Caco-2 (cell line): ENCODE results near the gene GMIP. TPM values are rescaled to one million over a fixed set of nuclear protein-coding genes. Genes with fewer than 3 reads are reported as not detected.

ENCODE experiments used
- BruUV-seq: library from RNA; stranded (reverse); fragments of 400-500 nt; replicated peaks from 2 replicates; lab custom pipeline; 2021; lab: Mats Ljungman, UMichigan
- CTCF ChIA-PET: fragments of 300-600 bp; sonication (Branson Sonifier 250); formaldehyde crosslinking; loops from one replicate; lab custom pipeline; 2022; ENCODE audit warnings: antibody characterized with exemption; lab: Charles Lee
- POLR2A ChIA-PET: fragments of 300-600 bp; sonication (Branson Sonifier 250); formaldehyde crosslinking; loops from one replicate; lab custom pipeline; 2022; ENCODE audit warnings: antibody characterized with exemption; lab: Charles Lee
- DNase-seq, 2 experiments: peaks; one replicate each; pipeline versions ENCODE4 v3.0.0 to v3.0.0-alpha.2; 2020 to 2022
- H3K27me3 ChIP-seq: replicated peaks from 2 replicates; pipeline ENCODE4 v1.6.0; 2011; ENCODE audit warnings: low read length; ENCODE audit not compliant: control insufficient read depth, insufficient read depth
- H3K36me3 ChIP-seq: 2 replicates; pipeline ENCODE4 v1.5.1; 2011; ENCODE audit warnings: low read length; ENCODE audit not compliant: control insufficient read depth, insufficient read depth
- H3K4me1 ChIP-seq: fragments of 250-450 bp; sonication (Bioruptor Pico); 2 replicates; pipeline ENCODE4 v1.5.1; 2020; ENCODE audit warnings: mild to moderate bottlenecking
- H3K4me3 ChIP-seq: 2 replicates; pipeline ENCODE4 v1.5.1; 2011; ENCODE audit warnings: low read depth, mild to moderate bottlenecking, control low read depth, low read length
- H3K9me3 ChIP-seq: fragments of 250-450 bp; sonication (Bioruptor Pico); 2 replicates; pipeline ENCODE4 v1.5.1; 2020; ENCODE audit warnings: mild to moderate bottlenecking, moderate library complexity
- H3K27ac Mint-ChIP-seq: one replicate; pipeline ENCODE4 v1.8.0; 2022; ENCODE audit warnings: mixed read lengths; ENCODE audit not compliant: unreplicated experiment
- H3K27me3 Mint-ChIP-seq: one replicate; pipeline ENCODE4 v1.8.0; 2022; ENCODE audit warnings: mixed read lengths; ENCODE audit not compliant: insufficient read depth, unreplicated experiment
- H3K36me3 Mint-ChIP-seq: one replicate; pipeline ENCODE4 v1.8.0; 2022; ENCODE audit warnings: mild to moderate bottlenecking, mixed read lengths; ENCODE audit not compliant: insufficient read depth, unreplicated experiment
- H3K4me1 Mint-ChIP-seq: one replicate; pipeline ENCODE4 v1.8.0; 2022; ENCODE audit warnings: low read depth, mixed read lengths; ENCODE audit not compliant: unreplicated experiment
- H3K4me3 Mint-ChIP-seq: one replicate; pipeline ENCODE4 v1.8.0; 2022; ENCODE audit warnings: mild to moderate bottlenecking, moderate library complexity, mixed read lengths; ENCODE audit not compliant: unreplicated experiment
- H3K9me3 Mint-ChIP-seq: one replicate; pipeline ENCODE4 v1.8.0; 2022; ENCODE audit warnings: mixed read lengths; ENCODE audit not compliant: unreplicated experiment
- intact Hi-C: fragments of 100-400 bp; cut with micrococcal nuclease; formaldehyde crosslinking; loops from one replicate; pipeline ENCODE4 v1.10.0; 2022; ENCODE audit not compliant: unreplicated experiment
- total RNA-seq: library from RNA; stranded (reverse); gene quantifications from 2 replicates; pipeline ENCODE4 v1.2.3, GENCODE V29; 2022
- TF ChIP-seq, protein P1 (sequence below), 2 experiments: fragments of 200-600 bp in 1 of 2; IDR thresholded peaks; 1 replicate in 1 of 2; 2 replicates in 1 of 2; pipeline versions ENCODE4 v1.5.1 to v1.8.0; 2011 to 2022; ENCODE audit warnings: antibody characterized with exemption in 1 of 2, control low read depth in 1 of 2, inconsistent platforms in 1 of 2, low read depth in 1 of 2, low read length in 1 of 2, mild to moderate bottlenecking in 1 of 2, moderate library complexity in 1 of 2; ENCODE audit not compliant: insufficient read depth in 1 of 2, severe bottlenecking in 1 of 2, unreplicated experiment in 1 of 2

Gene GMIP
- total RNA-seq, 1 experiment from 2014 or later = 8.6 TPM

DNA sequence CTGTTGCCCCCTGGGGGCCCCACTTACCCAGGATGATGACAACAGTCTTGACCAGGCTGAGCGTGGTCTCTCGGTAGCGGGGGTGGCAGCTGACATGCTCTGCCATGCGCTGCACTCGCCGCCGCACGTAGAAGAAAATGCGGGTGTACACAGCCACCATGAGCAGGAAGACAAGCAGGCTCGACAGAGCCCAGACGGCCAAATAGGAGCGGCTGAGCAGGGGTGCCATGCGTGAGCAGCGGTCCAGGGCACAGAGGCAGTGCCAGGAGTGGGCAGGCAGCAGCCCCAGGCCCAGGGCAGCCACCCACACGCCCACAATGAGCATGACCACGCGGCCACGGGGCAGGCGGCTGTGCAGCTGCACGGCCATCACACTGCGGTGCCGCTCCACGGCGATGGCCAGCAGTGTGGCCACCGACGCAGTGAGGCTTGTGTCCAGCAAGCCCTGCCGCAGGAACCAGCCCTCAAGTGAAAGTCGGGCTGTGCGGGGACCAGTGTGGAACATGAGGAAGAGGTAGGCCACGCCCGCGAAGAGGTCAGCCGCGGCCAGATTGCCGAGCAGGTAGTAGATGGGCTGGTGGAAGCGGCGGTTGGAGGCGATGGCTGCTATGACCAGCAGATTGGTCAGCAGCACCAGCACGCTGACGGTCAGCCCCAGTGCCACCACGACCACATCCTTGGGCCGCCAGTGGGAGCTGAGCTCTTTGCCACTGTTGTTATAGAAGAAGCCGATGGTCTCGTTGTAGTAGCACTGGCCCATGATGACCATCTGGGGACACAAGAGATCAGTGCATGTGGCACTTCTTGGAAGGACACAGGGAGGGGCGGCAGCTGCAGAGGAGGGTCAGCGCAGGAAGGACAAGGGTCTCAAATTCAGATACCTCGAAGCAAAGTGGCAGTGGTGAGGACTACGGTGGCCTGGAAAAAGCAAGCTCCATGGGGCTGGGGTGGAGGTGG, 16.7 kb downstream of the GMIP start:
- peak overlapping the region; percentile 87 for H3K4me3 ChIP-seq
- intact Hi-C loops = loop anchor here (1.0 to 5.0 kb wide), 3 partner anchors 8 to 94 kb away; partner anchors contain the start of genes ATP13A1 and PBX4
- CTCF ChIA-PET = no interaction called here

DNA sequence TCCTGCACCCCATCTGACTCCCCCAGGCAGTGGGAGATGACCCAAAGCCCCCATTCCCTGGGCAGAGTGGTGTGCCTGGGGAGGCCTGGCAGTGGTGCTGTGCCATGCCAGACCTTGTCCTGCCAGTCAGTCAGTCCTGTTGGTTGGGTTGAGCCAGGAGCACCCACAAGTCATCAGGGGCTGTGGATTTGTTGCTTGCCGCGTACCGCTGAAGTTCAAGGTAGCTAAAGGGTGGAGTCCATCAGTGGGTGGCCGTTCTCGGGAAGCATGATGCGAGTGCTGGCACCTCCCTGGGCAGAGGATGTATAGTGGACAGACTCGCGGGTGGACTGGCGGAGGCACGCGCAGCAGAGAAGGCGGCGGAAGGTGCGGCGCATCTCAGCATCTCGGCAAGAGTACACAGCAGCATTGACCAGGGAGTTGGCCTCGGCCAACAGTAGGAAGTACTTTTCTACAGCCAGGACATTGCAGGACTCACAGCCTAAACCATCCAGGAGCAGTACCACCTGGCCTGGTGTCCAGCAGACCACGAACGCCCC, 19.4 kb downstream of the GMIP start:
- Mint-ChIP-seq H3K27ac (no peak overlapping the region), H3K4me3 (no peak overlapping the region), H3K27me3 (no peaks in the 10 kb centered on the region), H3K36me3 (peaks cover 41% of the 10 kb centered on the region), H3K9me3 (no peaks in the 10 kb centered on the region), H3K4me1 (peaks cover 19% of the 10 kb centered on the region)
- H3K4me3 ChIP-seq = no peak overlapping the region
- H3K9me3 ChIP-seq = no peaks in the 10 kb centered on the region
- no peaks in the 10 kb centered on the region for H3K36me3 ChIP-seq
- H3K4me1 ChIP-seq = no peaks in the 10 kb centered on the region
- TF ChIP-seq, protein P1, sequence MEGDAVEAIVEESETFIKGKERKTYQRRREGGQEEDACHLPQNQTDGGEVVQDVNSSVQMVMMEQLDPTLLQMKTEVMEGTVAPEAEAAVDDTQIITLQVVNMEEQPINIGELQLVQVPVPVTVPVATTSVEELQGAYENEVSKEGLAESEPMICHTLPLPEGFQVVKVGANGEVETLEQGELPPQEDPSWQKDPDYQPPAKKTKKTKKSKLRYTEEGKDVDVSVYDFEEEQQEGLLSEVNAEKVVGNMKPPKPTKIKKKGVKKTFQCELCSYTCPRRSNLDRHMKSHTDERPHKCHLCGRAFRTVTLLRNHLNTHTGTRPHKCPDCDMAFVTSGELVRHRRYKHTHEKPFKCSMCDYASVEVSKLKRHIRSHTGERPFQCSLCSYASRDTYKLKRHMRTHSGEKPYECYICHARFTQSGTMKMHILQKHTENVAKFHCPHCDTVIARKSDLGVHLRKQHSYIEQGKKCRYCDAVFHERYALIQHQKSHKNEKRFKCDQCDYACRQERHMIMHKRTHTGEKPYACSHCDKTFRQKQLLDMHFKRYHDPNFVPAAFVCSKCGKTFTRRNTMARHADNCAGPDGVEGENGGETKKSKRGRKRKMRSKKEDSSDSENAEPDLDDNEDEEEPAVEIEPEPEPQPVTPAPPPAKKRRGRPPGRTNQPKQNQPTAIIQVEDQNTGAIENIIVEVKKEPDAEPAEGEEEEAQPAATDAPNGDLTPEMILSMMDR (IDR thresholded peaks at IDR 0.05; ENCODE audit: insufficient read depth in 1 of 2, low read depth in 1 of 2, low read length in 1 of 2, severe bottlenecking in 1 of 2, unreplicated experiment in 1 of 2) = no peak
- CTCF ChIA-PET = interaction anchor here (0.6 kb wide), 1 partner anchor 14 kb away, joined by 3 read pairs; no protein-coding TSS in a partner anchor
- no peaks in the 10 kb centered on the region for H3K27me3 ChIP-seq
- intact Hi-C loops = no loop called here
- POLR2A ChIA-PET = interaction anchor here (0.6 kb wide), 1 partner anchor 38 kb away, joined by 3 read pairs; no protein-coding TSS in a partner anchor
- no TSS peak for BruUV-seq
- DNase-seq = no peak

More for the DNA sequence above, 16.7 kb downstream of the GMIP start:
- Histone ChIP-seq H3K4me1 (no peaks in the 10 kb centered on the region), H3K36me3 (no peaks in the 10 kb centered on the region; the same call in 1 of the 2 replicates), H3K27me3 (no peaks in the 10 kb centered on the region), H3K9me3 (no peaks in the 10 kb centered on the region)
- TF ChIP-seq, protein P1 (IDR thresholded peaks at IDR 0.05; ENCODE audit: insufficient read depth in 1 of 2, low read depth in 1 of 2, low read length in 1 of 2, severe bottlenecking in 1 of 2, unreplicated experiment in 1 of 2) = no peak
- Mint-ChIP-seq H3K9me3 (no peaks in the 10 kb centered on the region), H3K27ac (peak overlapping the region; percentile 88), H3K27me3 (no peaks in the 10 kb centered on the region), H3K36me3 (peaks cover 39% of the 10 kb centered on the region), H3K4me1 (peaks cover 19% of the 10 kb centered on the region), H3K4me3 (peak overlapping the region; percentile 91)
- POLR2A ChIA-PET = no interaction called here
- no peak for DNase-seq
- BruUV-seq = no TSS peak

DNA sequence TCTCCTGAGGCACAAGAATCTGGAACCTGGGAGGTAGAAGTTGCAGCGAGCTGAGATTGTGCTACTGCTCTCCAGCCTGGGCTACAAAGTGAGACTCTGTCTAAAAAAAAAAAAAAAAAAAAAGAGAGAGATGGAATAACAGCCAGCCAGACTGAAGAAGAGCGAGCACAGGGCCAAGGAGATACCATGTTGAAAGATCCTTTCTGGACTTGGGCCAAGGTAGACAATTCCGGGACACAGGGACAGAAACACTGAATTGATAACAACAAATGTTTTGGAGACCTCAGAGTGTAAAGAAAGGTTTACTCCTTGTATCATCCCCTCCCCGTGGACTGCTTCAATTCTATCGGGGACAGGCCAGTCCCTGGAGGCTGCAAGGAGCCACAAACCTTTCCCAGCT, 20.1 kb downstream of the GMIP start:
- Mint-ChIP-seq H3K4me1 (peaks cover 19% of the 10 kb centered on the region), H3K9me3 (no peaks in the 10 kb centered on the region), H3K27me3 (no peaks in the 10 kb centered on the region), H3K27ac (no peak overlapping the region), H3K4me3 (no peak overlapping the region), H3K36me3 (peaks cover 41% of the 10 kb centered on the region)
- ChIA-PET POLR2A (no interaction called here), CTCF (no interaction called here)
- BruUV-seq = no TSS peak
- Histone ChIP-seq H3K36me3 (no peaks in the 10 kb centered on the region), H3K4me1 (no peaks in the 10 kb centered on the region), H3K4me3 (no peak overlapping the region), H3K9me3 (no peaks in the 10 kb centered on the region), H3K27me3 (no peaks in the 10 kb centered on the region)
- intact Hi-C loops = no loop called here
- TF ChIP-seq, protein P1 (IDR thresholded peaks at IDR 0.05; ENCODE audit: insufficient read depth in 1 of 2, low read depth in 1 of 2, low read length in 1 of 2, severe bottlenecking in 1 of 2, unreplicated experiment in 1 of 2) = no peak
- no peak for DNase-seq
